SH-SY5Y (cell line): ENCODE data around the gene CDIPT.

Source experiments
- GATA2 ChIP-seq: IDR thresholded peaks from 2 replicates; pipeline ENCODE4 v1.6.1; 2011; ENCODE audit warnings: mild to moderate bottlenecking, low read depth, low read length
- GATA3 ChIP-seq: IDR thresholded peaks from 2 replicates; pipeline ENCODE4 v1.6.1; 2011; ENCODE audit warnings: low read depth, mild to moderate bottlenecking, low read length, moderate library complexity

DNA sequence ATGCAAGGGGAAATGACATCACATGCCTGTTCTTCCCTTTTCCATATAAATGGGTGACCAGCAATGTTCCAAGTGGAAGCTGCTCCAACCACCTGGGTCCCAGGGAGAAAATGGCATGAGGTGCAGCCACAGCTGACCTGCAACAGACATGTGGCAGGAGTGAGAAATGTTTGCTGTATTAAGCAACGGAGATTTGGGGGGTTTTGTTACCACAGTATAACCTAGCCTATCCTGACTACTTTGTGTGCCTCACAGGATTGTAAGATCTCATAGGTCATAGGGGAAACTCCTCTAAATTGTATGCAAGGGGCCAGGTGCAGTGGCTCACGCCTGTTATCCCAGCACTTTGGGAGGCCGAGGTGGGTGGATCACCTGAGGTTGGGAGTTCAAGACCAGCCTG, 12.0 kb downstream of the CDIPT start:
- TF ChIP-seq GATA2 (no peak), GATA3 (no peak)
